ENCODE results near the gene RAB11FIP2. TPM values are rescaled to one million over a fixed set of nuclear protein-coding genes. Genes with fewer than 3 reads are reported as not detected.

RAB11FIP2 gene
- total RNA-seq, 1 experiment from 2014 or later, result 18.4 TPM

GRCh38 chr10:118033905-118034304 lies 12.8 kb downstream of the RAB11FIP2 start:
- Histone ChIP-seq H3K27me3 (ENCODE audit: insufficient read depth, low read length) (no peaks in the 10 kb centered on the region), H3K23me2 (ENCODE audit: insufficient read length, low read depth, low read length, poor library complexity, severe bottlenecking) (no peaks in the 10 kb centered on the region), H2BK15ac (ENCODE audit: low read depth, low read length) (no peak overlapping the region), H2BK5ac (ENCODE audit: insufficient read length, low read length) (no peak overlapping the region), H3K79me1 (ENCODE audit: insufficient read depth, low read depth, low read length, poor library complexity, severe bottlenecking) (no peaks in the 10 kb centered on the region), H4K20me1 (ENCODE audit: control insufficient read depth, insufficient read depth, insufficient read length) (no peaks in the 10 kb centered on the region), H3K9ac (ENCODE audit: extremely low read depth, insufficient read length, low read length) (no peak overlapping the region), H3K27ac (ENCODE audit: insufficient read length, low read depth, low read length) (no peak overlapping the region), H2BK12ac (ENCODE audit: insufficient read length, low read depth, low read length) (no peak overlapping the region), H3K23ac (ENCODE audit: insufficient read length, low read depth, low read length) (no peak overlapping the region), H2BK20ac (ENCODE audit: low read depth, low read length, poor library complexity, severe bottlenecking) (no peak overlapping the region), H3K79me2 (ENCODE audit: insufficient read depth, low read length) (no peaks in the 10 kb centered on the region), H3K14ac (ENCODE audit: insufficient read depth, low read length) (no peak overlapping the region), H3K9me3 (ENCODE audit: control insufficient read depth, low read depth, low read length) (no peaks in the 10 kb centered on the region), H2BK120ac (ENCODE audit: low read depth, low read length, poor library complexity, severe bottlenecking) (no peak overlapping the region), H3K4me2 (ENCODE audit: insufficient read depth, insufficient read length, low read length) (no peak overlapping the region), H3K4ac (ENCODE audit: low read depth, low read length) (no peak overlapping the region), H2AK5ac (ENCODE audit: insufficient read length, low read length) (no peak overlapping the region), H4K5ac (ENCODE audit: insufficient read length, low read depth, low read length) (no peak overlapping the region), H3T11ph (ENCODE audit: low read length) (no peak overlapping the region), H4K91ac (ENCODE audit: insufficient read length, low read depth, low read length) (no peak overlapping the region), H3K18ac (ENCODE audit: insufficient read length, low read depth, low read length) (no peak overlapping the region), H3K4me1 (ENCODE audit: insufficient read depth, low read length) (no peaks in the 10 kb centered on the region), H3K56ac (ENCODE audit: insufficient read length, low read depth, low read length) (no peak overlapping the region), H4K8ac (replicated peaks; ENCODE audit: insufficient read length, low read depth, low read length) (no peak overlapping the region), H2AFZ (ENCODE audit: low read length) (no peak overlapping the region)
- Mint-ChIP-seq H3K27ac (no peak overlapping the region), H3K4me1 (peaks cover 18 to 19% of the 10 kb centered on the region in 2 experiments), H3K9me3 (no peaks in the 10 kb centered on the region), H3K4me3 (no peak overlapping the region), H3K36me3 (ENCODE audit: insufficient read depth in 1 of 3, low read depth in 3 of 3) (peaks cover 0 to 4% (median 0%) of the 10 kb centered on the region in 3 experiments; a peak in 2 of 7 replicates), H3K27me3 (ENCODE audit: low read depth) (no peaks in the 10 kb centered on the region)
- DNase-seq, result no peak
- WGBS (ENCODE audit: extremely low coverage, insufficient read length, low lambda C conversion rate), result no CpG with 5 or more reads among the region's 7 CpGs
- TF ChIP-seq CTCF (conservative IDR thresholded peaks at IDR 0.05), result no peak
